Lung (tissue), 12 donors: Measurements from ENCODE around the gene AGAP1. TPM values are rescaled to one million over a fixed set of nuclear protein-coding genes. Genes with fewer than 3 reads are reported as not detected.
A peak's percentile ranks its signal among the peaks of the same experiment; 100 is the strongest.

ENCODE experiments used
- ATAC-seq: fragments of 200-7000 bp; cut with Tn5 transposase; one replicate; pipeline ENCODE4 v1.9.1; 2020; ENCODE audit warnings: moderate number of reproducible peaks; ENCODE audit not compliant: insufficient read depth, low FRiP score
- DNase-seq, 3 donors: peaks; one replicate each; pipeline ENCODE4 v3.0.0-alpha.2; 2013 to 2017
- H3K27ac ChIP-seq, 2 donors: one replicate each; pipeline ENCODE4 v1.5.1; 2013; ENCODE audit warnings: mild to moderate bottlenecking in 2 of 2, moderate library complexity in 2 of 2, control low read depth in 1 of 2, inconsistent platforms in 1 of 2, low read depth in 1 of 2, low read length in 1 of 2
- H3K27me3 ChIP-seq, 3 donors: one replicate each; pipeline ENCODE4 v1.5.1; 2013; ENCODE audit warnings: low read length in 2 of 3; ENCODE audit not compliant: control insufficient read depth in 3 of 3, insufficient read depth in 3 of 3
- H3K36me3 ChIP-seq, 4 donors: one replicate each; pipeline ENCODE4 v1.5.1; 2013; ENCODE audit warnings: low read length in 4 of 4, mild to moderate bottlenecking in 1 of 4, moderate library complexity in 1 of 4; ENCODE audit not compliant: control insufficient read depth in 4 of 4, insufficient read depth in 4 of 4
- H3K4me1 ChIP-seq, 5 donors: one replicate each; pipeline ENCODE4 v1.5.1; 2013; ENCODE audit warnings: low read length in 5 of 5, mild to moderate bottlenecking in 2 of 5, moderate library complexity in 1 of 5; ENCODE audit not compliant: control insufficient read depth in 5 of 5, insufficient read depth in 5 of 5
- H3K4me3 ChIP-seq: one replicate; pipeline ENCODE4 v1.5.1; 2013; ENCODE audit warnings: mild to moderate bottlenecking, control low read depth, moderate library complexity
- H3K9ac ChIP-seq, 2 donors: one replicate each; pipeline ENCODE4 v1.5.1; 2013; ENCODE audit warnings: low read length in 2 of 2, control low read depth in 1 of 2; ENCODE audit not compliant: insufficient read depth in 1 of 2
- H3K9me3 ChIP-seq, 4 donors: one replicate each; pipeline ENCODE4 v1.5.1; 2013; ENCODE audit warnings: low read length in 3 of 4, mild to moderate bottlenecking in 1 of 4, moderate library complexity in 1 of 4; ENCODE audit not compliant: control insufficient read depth in 4 of 4, insufficient read depth in 3 of 4
- WGBS, 2 donors: extraction: QIAGEN DNeasy Blood & Tissue Kit; methylation state at CpG; one replicate each; pipeline ENCODE4 v1.1.7; 2013; 5-methylcytosine and 5-hydroxymethylcytosine counted together
- polyA plus RNA-seq, 2 donors: library from polyadenylated mRNA; stranded (reverse); fragments of 200-250 nt; gene quantifications; one replicate each; pipeline ENCODE4 v1.2.1, GENCODE V29; 2013
- total RNA-seq, 2 donors: library from RNA; depleted of rRNA in 1 of 2; stranded (reverse); fragments of >200 nt in 1 of 2; gene quantifications; one replicate each; pipeline ENCODE4 v1.2.1, GENCODE V29; 2014 to 2021
- TF ChIP-seq, protein P1 (sequence below): IDR thresholded peaks from 2 replicates; pipeline ENCODE4 v1.5.1; 2012; ENCODE audit warnings: mild to moderate bottlenecking; ENCODE audit errors: control extremely low read depth, extremely low read depth
- donor health status: control.
- donor health status: control.
- donor health status: Bipolar disorder and iron deficiency.
- donor health status: healthy.
- donor health status: DM: yes; HTN: yes; CAD: no.

Gene AGAP1
- total and polyA plus RNA-seq, 4 donors, result 6.6 to 39.4 (median 20.2) TPM

- ATAC-seq, result no peak
- Histone ChIP-seq H3K4me1 (peaks cover 0 to 7% (median 0%) of the 10 kb centered on the region in 5 donors), H3K36me3 (no peaks in the 10 kb centered on the region), H3K4me3 (no peak overlapping the region), H3K9me3 (peaks cover 0 to 3% (median 1%) of the 10 kb centered on the region in 4 donors), H3K27ac (no peak overlapping the region), H3K9ac (no peak overlapping the region), H3K27me3 (no peaks in the 10 kb centered on the region)
- TF ChIP-seq, protein P1, sequence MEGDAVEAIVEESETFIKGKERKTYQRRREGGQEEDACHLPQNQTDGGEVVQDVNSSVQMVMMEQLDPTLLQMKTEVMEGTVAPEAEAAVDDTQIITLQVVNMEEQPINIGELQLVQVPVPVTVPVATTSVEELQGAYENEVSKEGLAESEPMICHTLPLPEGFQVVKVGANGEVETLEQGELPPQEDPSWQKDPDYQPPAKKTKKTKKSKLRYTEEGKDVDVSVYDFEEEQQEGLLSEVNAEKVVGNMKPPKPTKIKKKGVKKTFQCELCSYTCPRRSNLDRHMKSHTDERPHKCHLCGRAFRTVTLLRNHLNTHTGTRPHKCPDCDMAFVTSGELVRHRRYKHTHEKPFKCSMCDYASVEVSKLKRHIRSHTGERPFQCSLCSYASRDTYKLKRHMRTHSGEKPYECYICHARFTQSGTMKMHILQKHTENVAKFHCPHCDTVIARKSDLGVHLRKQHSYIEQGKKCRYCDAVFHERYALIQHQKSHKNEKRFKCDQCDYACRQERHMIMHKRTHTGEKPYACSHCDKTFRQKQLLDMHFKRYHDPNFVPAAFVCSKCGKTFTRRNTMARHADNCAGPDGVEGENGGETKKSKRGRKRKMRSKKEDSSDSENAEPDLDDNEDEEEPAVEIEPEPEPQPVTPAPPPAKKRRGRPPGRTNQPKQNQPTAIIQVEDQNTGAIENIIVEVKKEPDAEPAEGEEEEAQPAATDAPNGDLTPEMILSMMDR, result no peak
- 90 to 95% methylated on average over 2 of the region's 2 CpGs for WGBS, 2 donors
- DNase-seq, result no peak
Observed at GRCh38 chr2:235489897-235490296, 3.9 kb upstream of the AGAP1 start.

DNA sequence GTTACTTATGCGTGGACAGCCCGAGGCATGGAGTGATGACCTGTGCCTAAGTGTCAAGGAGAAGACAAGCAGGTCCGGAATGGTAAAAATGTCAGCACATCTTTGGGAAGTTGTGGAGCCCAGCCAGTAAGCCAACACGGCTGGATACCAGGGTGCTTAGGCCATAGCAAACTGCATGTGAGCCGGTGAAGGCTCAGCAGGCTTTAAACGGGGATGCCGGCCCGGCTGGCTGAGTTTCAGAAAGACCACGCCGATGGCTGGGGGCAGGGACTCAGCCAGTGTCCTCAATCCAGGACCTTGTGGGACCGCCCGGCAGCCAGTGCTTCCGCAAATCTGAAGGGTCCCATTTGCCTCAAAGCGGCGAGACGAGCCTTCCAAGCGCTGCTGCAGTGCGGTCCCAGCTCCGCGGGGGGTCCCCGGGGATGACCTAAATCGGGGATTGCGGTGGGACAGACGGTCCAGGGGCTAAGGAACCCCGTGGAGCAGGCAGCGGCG is 946 bp upstream of the AGAP1 start:
- ATAC-seq (no peak), DNase-seq (peak; percentile 64 to 68 (median 67))
- WGBS, 2 donors, result 15 to 28% methylated on average over 27 of the region's 27 CpGs
- H3K27ac ChIP-seq, result no peak overlapping the region
- H3K4me3 ChIP-seq, result no peak overlapping the region
- H3K27me3 ChIP-seq, result no peaks in the 10 kb centered on the region
- peaks cover 9 to 27% (median 11%) of the 10 kb centered on the region in 5 donors for H3K4me1 ChIP-seq
- peaks cover 0 to 3% (median 1%) of the 10 kb centered on the region in 4 donors for H3K9me3 ChIP-seq
- no peaks in the 10 kb centered on the region for H3K36me3 ChIP-seq
- peak overlapping the region in 1 of 2 donors; percentile 8 for H3K9ac ChIP-seq
- TF ChIP-seq, protein P1, result no peak

DNA sequence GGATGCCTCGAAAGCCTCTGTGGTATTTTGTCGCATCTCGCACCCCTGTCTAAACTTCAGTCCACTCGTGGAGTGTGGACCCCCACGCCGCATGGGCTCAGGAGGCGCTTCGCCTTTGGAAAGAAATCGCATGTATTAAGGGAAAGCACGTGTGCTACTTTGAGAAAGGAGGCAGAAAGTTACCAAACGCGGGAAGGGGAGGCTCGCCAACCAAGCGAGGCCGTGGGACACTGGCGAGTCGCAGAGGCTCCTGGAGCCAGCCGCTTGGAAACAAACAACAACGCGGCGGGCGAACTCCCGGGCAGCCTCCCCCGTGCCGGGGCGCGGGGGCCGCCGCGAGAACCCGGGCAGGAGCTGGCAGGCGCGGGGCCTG is 455 bp upstream of the AGAP1 start:
- peak overlapping the region; percentile 65 to 81 for H3K27ac ChIP-seq
- TF ChIP-seq, protein P1, result no peak
- H3K36me3 ChIP-seq, result no peaks in the 10 kb centered on the region
- peak overlapping the region in 1 of 2 donors; percentile 8 for H3K9ac ChIP-seq
- DNase-seq (peak in 2 of 3 donors; percentile 78 to 80), ATAC-seq (peak; percentile 5)
- no peaks in the 10 kb centered on the region for H3K27me3 ChIP-seq
- peaks cover 9 to 27% (median 11%) of the 10 kb centered on the region in 5 donors for H3K4me1 ChIP-seq
- peaks cover 0 to 3% (median 1%) of the 10 kb centered on the region in 4 donors for H3K9me3 ChIP-seq
- 4 to 5% methylated on average over 23 to 33 of the region's 33 CpGs for WGBS, 2 donors
- peak overlapping the region; percentile 54 for H3K4me3 ChIP-seq
